ENCODE measurements around the gene PFKM.

Gene PFKM

GRCh38 chr12:48192861-48193260, 73.7 kb downstream of the PFKM start:
- Histone ChIP-seq H3K36me3 (ENCODE audit: control insufficient read depth in 1 of 2, insufficient read depth in 2 of 2, low read length in 2 of 2) (no peaks in the 10 kb centered on the region), H3K4me1 (ENCODE audit: control insufficient read depth in 1 of 2, insufficient read depth in 2 of 2, low read length in 2 of 2) (no peaks in the 10 kb centered on the region), H3K27me3 (ENCODE audit: low read depth, low read length) (no peaks in the 10 kb centered on the region), H3K4me3 (ENCODE audit: low read depth in 1 of 2, low read length in 2 of 2) (no peak overlapping the region), H3K27ac (ENCODE audit: low read length) (no peak overlapping the region), H3K9me3 (ENCODE audit: control insufficient read depth in 1 of 2, low read length in 2 of 2) (no peaks in the 10 kb centered on the region)

GRCh38 chr12:48193623-48194022, 74.5 kb downstream of the PFKM start:
- H3K4me1 ChIP-seq (ENCODE audit: control insufficient read depth in 1 of 2, insufficient read depth in 2 of 2, low read length in 2 of 2), result no peaks in the 10 kb centered on the region
- no peaks in the 10 kb centered on the region for H3K36me3 ChIP-seq (ENCODE audit: control insufficient read depth in 1 of 2, insufficient read depth in 2 of 2, low read length in 2 of 2)
- H3K4me3 ChIP-seq (ENCODE audit: low read depth in 1 of 2, low read length in 2 of 2), result no peak overlapping the region
- H3K27ac ChIP-seq (ENCODE audit: low read length), result no peak overlapping the region
- no peaks in the 10 kb centered on the region for H3K27me3 ChIP-seq (ENCODE audit: low read depth, low read length)
- H3K9me3 ChIP-seq (ENCODE audit: control insufficient read depth in 1 of 2, low read length in 2 of 2), result no peaks in the 10 kb centered on the region

DNA sequence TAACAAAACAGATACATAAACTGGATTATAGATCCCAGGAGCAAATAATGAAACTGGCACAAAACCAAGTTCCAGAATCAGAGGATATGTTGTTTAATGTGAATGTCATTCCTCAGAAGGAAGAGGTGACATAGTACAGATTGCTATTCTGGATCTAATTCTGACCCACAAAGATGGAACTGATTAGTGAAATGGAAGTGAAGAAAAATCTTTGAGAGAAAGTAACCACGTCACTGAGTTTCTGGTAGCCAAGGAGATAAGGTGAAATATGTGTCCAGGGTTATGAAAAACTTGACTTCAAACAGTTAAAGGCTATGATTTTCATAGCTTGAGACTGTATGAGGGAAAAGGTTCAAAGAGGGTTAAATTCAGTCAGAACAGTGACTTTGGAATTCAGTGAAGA, 75.6 kb downstream of the PFKM start:
- Histone ChIP-seq H3K27ac (ENCODE audit: low read length) (no peak overlapping the region), H3K27me3 (ENCODE audit: low read depth, low read length) (no peaks in the 10 kb centered on the region), H3K36me3 (ENCODE audit: control insufficient read depth in 1 of 2, insufficient read depth in 2 of 2, low read length in 2 of 2) (no peaks in the 10 kb centered on the region), H3K4me3 (ENCODE audit: low read depth in 1 of 2, low read length in 2 of 2) (no peak overlapping the region), H3K9me3 (ENCODE audit: control insufficient read depth in 1 of 2, low read length in 2 of 2) (no peaks in the 10 kb centered on the region), H3K4me1 (ENCODE audit: control insufficient read depth in 1 of 2, insufficient read depth in 2 of 2, low read length in 2 of 2) (no peaks in the 10 kb centered on the region)

Measured in muscle layer of duodenum (tissue), 2 donors.